GM19452 (cell line): ENCODE measurements around the gene PIK3CD.

ENCODE experiments used
- ATAC-seq: cut with Tn5 transposase; IDR thresholded peaks from one replicate; pipeline ENCODE4 v1.9.1; 2021; ENCODE audit not compliant: unreplicated experiment

Gene PIK3CD

DNA sequence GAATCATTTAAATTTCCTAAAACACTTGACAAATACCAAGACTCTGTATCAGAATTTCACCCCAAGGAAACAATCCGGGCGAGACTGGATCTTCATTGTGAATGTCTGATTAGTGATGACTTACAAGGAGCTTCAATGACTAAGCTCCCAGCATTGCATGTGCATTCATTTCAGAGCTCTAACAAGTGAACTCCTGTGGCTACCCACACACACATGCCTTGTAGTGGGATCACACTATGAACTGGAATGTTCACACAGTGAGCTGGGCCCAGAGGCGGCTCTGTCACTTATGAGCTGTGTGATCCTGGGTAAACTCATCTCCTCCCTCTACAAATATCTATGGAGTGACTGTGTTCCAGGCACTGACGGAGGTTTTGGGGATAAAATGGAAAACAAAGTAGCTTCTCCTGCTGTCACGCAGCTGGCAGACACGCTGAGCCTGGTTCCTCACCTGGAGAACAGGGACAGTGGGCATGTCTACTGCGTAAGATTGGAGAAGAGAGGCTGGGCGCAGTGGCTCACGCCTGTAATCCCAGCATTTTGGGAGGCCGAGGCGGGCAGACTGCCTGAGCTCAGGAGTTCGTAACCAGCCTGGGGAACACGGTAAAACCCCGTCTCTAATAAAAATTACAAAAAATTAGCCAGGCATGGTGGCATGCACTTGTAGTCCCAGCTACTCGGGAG is 115.4 kb downstream of the PIK3CD start:
- no peak for ATAC-seq

DNA sequence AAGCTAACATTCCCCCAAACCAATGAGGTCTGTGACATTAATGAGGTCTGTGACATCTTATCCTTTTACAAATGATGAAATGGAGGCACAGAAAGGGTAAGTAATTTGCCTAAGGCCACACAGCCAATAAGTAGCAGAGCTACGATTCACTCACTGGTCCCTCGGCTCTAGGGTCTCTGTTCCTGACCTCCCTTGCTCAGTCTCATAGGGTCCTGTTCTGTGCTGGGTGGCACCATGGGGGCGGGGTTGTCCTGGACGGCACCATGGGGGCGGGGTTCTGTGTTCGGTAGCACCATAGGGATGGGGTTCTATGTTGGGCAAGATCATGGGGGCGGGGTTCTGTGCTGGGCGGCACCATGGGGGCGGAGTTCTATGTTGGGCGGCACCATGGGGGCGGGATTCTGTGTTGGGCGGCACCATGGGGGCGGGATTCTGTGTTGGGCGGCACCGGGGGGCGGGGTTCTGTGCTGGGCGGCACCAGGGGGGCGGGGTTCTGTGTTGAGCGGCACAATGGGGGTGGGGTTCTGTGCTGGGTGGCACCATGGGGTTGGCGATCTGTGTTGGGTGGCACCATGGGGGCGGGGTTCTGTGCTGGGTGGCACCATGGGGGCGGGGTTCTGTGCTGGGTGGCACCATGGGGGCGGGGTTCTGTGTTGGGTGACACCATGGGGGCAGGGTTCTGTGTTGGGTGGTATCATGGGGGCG is 116.6 kb downstream of the PIK3CD start:
- ATAC-seq = no peak

DNA sequence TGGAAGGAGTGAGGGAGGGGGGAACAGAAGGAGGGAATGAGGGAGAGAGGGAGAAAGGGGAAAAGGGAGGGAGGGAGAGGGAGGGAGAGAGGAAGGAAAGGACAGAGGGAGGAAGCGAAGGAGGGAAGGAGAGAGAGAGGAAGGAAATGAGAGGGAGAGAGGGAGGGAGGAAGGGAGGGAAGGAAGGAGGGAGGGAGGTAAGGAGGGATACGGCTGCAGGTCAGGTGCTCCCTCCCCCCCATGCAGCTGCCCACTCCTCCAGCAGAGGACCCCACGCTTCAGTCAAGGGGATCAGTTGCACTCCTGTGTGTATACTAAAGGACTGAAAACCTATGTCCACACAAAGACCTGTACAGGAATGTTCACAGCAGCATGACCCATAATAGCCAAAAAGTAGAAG is 117.5 kb downstream of the PIK3CD start:
- ATAC-seq = no peak

DNA sequence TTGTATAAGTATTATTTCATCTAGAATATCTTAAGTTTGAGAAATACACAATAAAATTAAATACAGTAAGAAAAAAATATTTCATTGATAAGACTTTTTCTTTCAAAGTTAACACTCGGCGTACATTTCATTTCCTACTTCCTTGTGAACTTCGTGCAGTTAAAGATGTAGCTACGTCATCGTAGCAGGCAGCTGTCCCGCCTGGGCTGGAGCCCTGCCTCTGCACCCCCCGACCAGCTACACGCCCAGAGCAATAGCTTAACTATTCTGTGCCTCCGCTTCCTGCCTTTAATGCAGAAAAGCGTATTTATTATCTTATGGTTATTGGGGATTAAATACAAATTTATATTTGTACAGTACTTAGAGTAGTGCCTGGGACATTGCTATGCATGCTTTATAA is 118.8 kb downstream of the PIK3CD start:
- no peak for ATAC-seq

DNA sequence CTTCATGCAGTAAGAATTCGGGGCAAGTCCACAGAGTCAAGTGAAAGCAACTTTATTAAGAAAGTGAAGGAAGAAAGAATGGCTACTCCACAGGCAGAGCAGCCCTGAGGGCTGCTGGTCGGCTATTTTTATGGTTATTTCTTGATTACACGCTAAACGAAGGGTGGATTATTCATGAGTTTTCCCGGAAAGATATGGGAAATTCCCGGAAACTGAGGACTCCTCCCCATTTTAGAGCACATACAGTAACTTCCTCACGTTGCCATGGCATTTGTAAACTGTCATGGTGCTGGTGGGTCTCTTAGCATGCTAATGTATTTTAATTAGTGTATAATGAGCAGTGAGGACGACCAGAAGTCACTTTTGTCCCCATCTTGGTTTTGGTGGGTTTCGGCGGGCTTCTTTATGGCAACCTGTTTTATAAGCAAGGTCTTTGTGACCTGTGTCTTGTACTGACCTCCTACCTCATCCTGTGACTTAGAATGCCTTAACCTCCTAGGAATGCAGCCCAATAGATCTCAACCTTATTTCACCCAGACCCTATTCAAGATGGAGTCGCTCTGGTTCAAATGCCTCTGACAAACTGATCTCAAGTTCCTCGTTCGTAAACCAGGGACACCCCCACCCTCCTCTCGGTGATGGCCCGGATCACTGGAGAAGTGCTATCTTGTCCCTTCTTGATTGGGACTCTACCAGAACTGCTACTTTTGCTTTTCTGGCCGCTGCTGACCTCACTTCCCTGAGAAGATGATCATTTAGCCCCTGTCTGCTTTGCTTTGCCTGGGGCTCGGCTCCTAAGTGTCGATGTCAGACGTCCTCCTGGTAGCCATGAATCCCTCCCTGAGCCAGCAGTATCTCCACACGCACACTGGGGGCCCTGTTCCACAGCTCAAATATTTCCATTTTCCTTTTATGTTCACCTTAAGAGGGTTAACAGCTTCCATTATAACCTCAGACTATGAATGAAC is 123.5 kb downstream of the PIK3CD start:
- ATAC-seq = no peak

GRCh38 chr1:9776685-9777084 is 125.2 kb downstream of the PIK3CD start:
- ATAC-seq = no peak
